22Rv1 (cell line): ENCODE results near the gene KLHL29.
"Not testable (repeated sequence)": the region's sequence is repeated elsewhere in the genome, so short reads cannot be mapped to it uniquely, and the experiment has no call there.

Experiments
- CTCF ChIP-seq: fragments of 450-650 bp; IDR thresholded peaks from 2 replicates; pipeline ENCODE4 v1.5.1; 2017; ENCODE audit warnings: mild to moderate bottlenecking
- ZFX ChIP-seq: fragments of 450-650 bp; IDR thresholded peaks from 2 replicates; pipeline ENCODE4 v1.6.1; 2017; ENCODE audit warnings: antibody characterized with exemption, borderline replicate concordance

DNA sequence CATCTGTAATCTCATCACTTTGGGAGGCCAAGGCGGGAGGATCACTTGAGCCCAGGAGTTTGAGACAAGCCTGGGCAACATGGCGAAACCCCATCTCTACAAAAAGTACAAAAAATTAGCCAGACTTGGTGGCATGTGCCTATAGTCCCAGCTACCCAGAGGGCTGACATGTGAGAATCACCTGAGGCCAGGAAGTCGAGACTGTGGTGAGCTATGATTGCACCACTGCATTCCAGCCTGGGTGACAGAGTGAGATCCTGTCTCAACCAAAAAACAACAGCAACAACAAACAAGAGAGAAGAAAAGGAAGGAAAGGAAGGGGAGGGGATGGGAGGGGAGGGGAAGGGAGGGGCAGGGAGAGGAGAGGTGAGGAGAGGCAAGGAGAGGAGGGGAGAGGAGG is 338.1 kb downstream of the KLHL29 start:
- not testable (repeated sequence) for TF ChIP-seq CTCF, ZFX
